K562 (cell line): ENCODE measurements around the gene DEDD. TPM values are rescaled to one million over a fixed set of nuclear protein-coding genes. Genes with fewer than 3 reads are reported as not detected.

Experiments used
- BACH1 ChIP-seq: fragments of 200-800 bp; sonication (Bioruptor generic); IDR thresholded peaks from 2 replicates; pipeline ENCODE4 v1.6.1; 2016; ENCODE audit warnings: missing genetic modification characterization, missing compliant biosample characterization
- FOXK1 ChIP-seq: sonication (generic); formaldehyde crosslinking; IDR thresholded peaks from 2 replicates; pipeline ENCODE4 v1.8.0; 2022; ENCODE audit warnings: missing genetic modification reagents, mild to moderate bottlenecking, borderline replicate concordance
- HDAC1 ChIP-seq, 2 experiments: fragments of 450-650 bp; IDR thresholded peaks; 2 replicates each; pipeline ENCODE4 v1.6.1; 2016 to 2017; ENCODE audit warnings: inconsistent platforms in 1 of 2, mild to moderate bottlenecking in 1 of 2, moderate library complexity in 1 of 2
- KDM5B ChIP-seq: fragments of 200-600 bp; sonication (generic); IDR thresholded peaks from 2 replicates; pipeline ENCODE4 v1.6.1; 2012; ENCODE audit warnings: low read depth, mild to moderate bottlenecking, moderate library complexity, low read length, control low read depth, inconsistent platforms; ENCODE audit not compliant: insufficient replicate concordance
- KHSRP ChIP-seq: fragments of 450-650 bp; IDR thresholded peaks from 2 replicates; pipeline ENCODE4 v1.6.1; 2017
- MTA3 ChIP-seq: fragments of 450-650 bp; formaldehyde crosslinking; IDR thresholded peaks from 2 replicates; pipeline ENCODE4 v1.6.1; 2017; ENCODE audit warnings: mild to moderate bottlenecking, borderline replicate concordance
- SAFB ChIP-seq: fragments of 200-400 bp; formaldehyde crosslinking; IDR thresholded peaks from 2 replicates; pipeline ENCODE4 v1.6.1; 2017; ENCODE audit warnings: low read depth, low read length, borderline replicate concordance
- SMAD4 ChIP-seq: fragments of 250-450 bp; sonication (Bioruptor Pico); conservative IDR thresholded peaks from 2 replicates; pipeline ENCODE4 v1.8.0; 2021; ENCODE audit warnings: inconsistent platforms, mild to moderate bottlenecking, moderate library complexity
- SMARCB1 ChIP-seq: IDR thresholded peaks from 2 replicates; pipeline ENCODE4 v1.6.1; 2011; ENCODE audit warnings: improper control_type of control experiment, low read depth; ENCODE audit not compliant: insufficient read length
- ZNF146 ChIP-seq: IDR thresholded peaks from one replicate; pipeline ENCODE4 v1.6.1; 2018; ENCODE audit warnings: missing compliant biosample characterization; ENCODE audit not compliant: unreplicated experiment
- ZNF197 ChIP-seq: fragments of 200-800 bp; sonication (Bioruptor generic); IDR thresholded peaks from 2 replicates; pipeline ENCODE4 v1.6.1; 2016; ENCODE audit warnings: low read depth, missing genetic modification characterization, missing compliant biosample characterization
- polyA plus RNA-seq, 8 experiments: library from polyadenylated mRNA; depleted of rRNA in 4 of 8; stranded (reverse) in 5 of 8; unstranded in 3 of 8; fragments of >200 nt; fragmentation: Nextera tagmentation in 2 of 8; fragmentation: Illumina TruSeq in 1 of 8; extraction: Ambion mirVana in 2 of 8; extraction: Trizol in 1 of 8; gene quantifications; 2 replicates each; pipeline versions ENCODE4 v1.2.1 to v1.2.3, GENCODE V29; 2011 to 2014; ENCODE audit warnings: inconsistent platforms in 1 of 8, missing spikeins in 1 of 8
- total RNA-seq, 7 experiments: library from RNA; depleted of rRNA in 6 of 7; stranded (reverse); fragments of >200 nt in 6 of 7; fragmentation: Illumina TruSeq in 2 of 7; extraction: Trizol in 2 of 7; gene quantifications; 2 replicates each; pipeline versions ENCODE4 v1.2.1 to v1.2.3, GENCODE V29; 2011 to 2021; ENCODE audit warnings: low replicate concordance in 1 of 7
- TF ChIP-seq, protein P1 (sequence below), 2 experiments: IDR thresholded peaks in 1 of 2; conservative IDR thresholded peaks in 1 of 2; 2 replicates each; pipeline ENCODE4 v1.6.1; 2016; ENCODE audit warnings: low read depth in 2 of 2, mild to moderate bottlenecking in 1 of 2, missing compliant biosample characterization in 1 of 2, missing genetic modification characterization in 1 of 2, moderate library complexity in 1 of 2
- TF ChIP-seq, protein P2 (sequence below): fragments of 450-650 bp; IDR thresholded peaks from 2 replicates; pipeline ENCODE4 v1.6.1; 2016; ENCODE audit warnings: low read depth
- TF ChIP-seq, protein P3 (sequence below): IDR thresholded peaks from 2 replicates; pipeline ENCODE4 v1.6.1; 2014; ENCODE audit warnings: antibody characterized with exemption

Gene DEDD
- total and polyA plus RNA-seq, 9 of the 15 experiments (the other 6 are each of a cell fraction or from before 2014, with no cell fraction given) = 11.6 to 41.0 (median 16.8) TPM

DNA sequence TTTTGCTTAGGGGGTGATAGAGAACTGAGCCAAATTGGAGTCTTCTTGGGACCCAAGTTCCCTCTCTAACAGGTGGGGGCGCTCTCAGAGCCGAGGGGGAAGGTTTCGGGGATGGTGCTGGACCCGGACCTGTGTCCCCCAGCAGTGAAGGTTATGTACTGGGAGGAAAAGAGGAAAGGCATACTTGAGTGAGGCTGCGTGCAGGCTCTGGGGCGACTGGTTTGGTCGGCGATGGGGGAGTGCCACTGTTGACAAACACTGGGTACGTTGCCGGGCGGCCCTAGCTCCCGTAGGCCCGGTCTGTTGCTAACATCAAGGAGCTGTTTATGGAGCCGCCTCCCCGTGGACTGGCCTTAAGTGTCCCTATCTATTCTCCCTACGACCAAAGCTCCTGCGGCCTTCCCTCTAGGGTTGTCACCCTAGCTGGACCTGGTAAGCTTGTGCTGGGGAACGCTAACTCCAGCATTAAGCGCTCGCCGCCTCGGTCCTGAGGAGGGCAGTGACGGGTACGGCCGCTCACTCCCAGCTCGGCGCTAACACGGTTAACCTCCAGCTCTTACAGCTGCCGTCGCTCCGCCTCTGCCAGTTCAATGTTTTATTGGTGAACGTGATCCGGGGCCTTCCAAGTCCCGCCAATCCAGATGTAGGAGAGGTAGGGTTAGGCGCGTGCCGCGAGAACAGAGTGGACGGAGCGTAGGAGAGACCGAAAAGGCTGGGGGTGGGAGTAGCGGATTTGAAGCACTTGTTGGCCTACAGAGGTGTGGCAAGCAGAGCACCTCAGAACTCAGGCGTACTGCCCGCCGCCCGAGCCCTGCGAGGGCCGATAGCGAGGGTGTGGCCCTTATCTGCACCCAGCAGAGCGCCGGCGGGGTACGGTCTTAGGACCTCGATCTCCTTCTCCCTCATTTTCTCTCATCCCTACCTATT, 33.5 kb upstream of the DEDD start, which contains the start of gene PPOX (continued):
- TF ChIP-seq, protein P1, sequence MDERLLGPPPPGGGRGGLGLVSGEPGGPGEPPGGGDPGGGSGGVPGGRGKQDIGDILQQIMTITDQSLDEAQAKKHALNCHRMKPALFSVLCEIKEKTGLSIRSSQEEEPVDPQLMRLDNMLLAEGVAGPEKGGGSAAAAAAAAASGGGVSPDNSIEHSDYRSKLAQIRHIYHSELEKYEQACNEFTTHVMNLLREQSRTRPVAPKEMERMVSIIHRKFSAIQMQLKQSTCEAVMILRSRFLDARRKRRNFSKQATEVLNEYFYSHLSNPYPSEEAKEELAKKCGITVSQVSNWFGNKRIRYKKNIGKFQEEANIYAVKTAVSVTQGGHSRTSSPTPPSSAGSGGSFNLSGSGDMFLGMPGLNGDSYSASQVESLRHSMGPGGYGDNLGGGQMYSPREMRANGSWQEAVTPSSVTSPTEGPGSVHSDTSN (CRISPR knock-in tag; IDR thresholded peaks at IDR 0.05; ENCODE audit: low read depth) = no peak
- TF ChIP-seq, protein P1 (tag; conservative IDR thresholded peaks at IDR 0.05; ENCODE audit: low read depth) = no peak
- TF ChIP-seq KDM5B = peak; percentile 92
- TF ChIP-seq, protein P2, sequence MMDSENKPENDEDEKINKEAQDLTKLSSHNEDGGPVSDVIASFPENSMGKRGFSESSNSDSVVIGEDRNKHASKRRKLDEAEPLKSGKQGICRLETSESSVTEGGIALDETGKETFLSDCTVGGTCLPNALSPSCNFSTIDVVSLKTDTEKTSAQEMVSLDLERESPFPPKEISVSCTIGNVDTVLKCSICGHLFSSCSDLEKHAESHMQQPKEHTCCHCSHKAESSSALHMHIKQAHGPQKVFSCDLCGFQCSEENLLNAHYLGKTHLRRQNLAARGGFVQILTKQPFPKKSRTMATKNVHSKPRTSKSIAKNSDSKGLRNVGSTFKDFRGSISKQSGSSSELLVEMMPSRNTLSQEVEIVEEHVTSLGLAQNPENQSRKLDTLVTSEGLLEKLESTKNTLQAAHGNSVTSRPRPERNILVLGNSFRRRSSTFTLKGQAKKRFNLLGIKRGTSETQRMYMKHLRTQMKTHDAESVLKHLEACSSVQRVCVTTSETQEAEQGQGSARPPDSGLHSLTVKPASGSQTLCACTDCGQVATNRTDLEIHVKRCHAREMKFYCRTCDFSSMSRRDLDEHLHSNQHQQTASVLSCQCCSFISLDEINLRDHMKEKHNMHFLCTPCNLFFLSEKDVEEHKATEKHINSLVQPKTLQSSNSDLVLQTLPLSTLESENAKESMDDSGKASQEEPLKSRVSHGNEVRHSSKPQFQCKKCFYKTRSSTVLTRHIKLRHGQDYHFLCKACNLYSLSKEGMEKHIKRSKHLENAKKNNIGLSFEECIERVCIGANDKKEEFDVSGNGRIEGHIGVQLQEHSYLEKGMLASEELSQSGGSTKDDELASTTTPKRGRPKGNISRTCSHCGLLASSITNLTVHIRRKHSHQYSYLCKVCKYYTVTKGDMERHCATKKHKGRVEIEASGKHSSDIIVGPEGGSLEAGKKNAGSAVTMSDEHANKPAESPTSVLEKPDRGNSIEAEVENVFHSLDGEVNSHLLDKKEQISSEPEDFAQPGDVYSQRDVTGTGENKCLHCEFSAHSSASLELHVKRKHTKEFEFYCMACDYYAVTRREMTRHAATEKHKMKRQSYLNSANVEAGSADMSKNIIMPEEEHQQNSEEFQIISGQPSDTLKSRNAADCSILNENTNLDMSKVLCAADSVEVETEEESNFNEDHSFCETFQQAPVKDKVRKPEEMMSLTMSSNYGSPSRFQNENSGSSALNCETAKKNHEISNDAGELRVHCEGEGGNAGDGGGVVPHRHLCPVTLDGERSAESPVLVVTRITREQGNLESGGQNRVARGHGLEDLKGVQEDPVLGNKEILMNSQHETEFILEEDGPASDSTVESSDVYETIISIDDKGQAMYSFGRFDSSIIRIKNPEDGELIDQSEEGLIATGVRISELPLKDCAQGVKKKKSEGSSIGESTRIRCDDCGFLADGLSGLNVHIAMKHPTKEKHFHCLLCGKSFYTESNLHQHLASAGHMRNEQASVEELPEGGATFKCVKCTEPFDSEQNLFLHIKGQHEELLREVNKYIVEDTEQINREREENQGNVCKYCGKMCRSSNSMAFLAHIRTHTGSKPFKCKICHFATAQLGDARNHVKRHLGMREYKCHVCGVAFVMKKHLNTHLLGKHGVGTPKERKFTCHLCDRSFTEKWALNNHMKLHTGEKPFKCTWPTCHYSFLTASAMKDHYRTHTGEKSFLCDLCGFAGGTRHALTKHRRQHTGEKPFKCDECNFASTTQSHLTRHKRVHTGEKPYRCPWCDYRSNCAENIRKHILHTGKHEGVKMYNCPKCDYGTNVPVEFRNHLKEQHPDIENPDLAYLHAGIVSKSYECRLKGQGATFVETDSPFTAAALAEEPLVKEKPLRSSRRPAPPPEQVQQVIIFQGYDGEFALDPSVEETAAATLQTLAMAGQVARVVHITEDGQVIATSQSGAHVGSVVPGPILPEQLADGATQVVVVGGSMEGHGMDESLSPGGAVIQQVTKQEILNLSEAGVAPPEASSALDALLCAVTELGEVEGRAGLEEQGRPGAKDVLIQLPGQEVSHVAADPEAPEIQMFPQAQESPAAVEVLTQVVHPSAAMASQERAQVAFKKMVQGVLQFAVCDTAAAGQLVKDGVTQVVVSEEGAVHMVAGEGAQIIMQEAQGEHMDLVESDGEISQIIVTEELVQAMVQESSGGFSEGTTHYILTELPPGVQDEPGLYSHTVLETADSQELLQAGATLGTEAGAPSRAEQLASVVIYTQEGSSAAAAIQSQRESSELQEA = peak; percentile 94
- TF ChIP-seq, protein P3, sequence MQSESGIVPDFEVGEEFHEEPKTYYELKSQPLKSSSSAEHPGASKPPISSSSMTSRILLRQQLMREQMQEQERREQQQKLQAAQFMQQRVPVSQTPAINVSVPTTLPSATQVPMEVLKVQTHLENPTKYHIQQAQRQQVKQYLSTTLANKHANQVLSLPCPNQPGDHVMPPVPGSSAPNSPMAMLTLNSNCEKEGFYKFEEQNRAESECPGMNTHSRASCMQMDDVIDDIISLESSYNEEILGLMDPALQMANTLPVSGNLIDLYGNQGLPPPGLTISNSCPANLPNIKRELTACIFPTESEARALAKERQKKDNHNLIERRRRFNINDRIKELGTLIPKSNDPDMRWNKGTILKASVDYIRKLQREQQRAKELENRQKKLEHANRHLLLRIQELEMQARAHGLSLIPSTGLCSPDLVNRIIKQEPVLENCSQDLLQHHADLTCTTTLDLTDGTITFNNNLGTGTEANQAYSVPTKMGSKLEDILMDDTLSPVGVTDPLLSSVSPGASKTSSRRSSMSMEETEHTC = peak; percentile 88
- TF ChIP-seq SMARCB1 = peak; percentile 90
- TF ChIP-seq FOXK1 (CRISPR knock-in tag) = no peak
- peak; percentile 81 for TF ChIP-seq ZNF197
- TF ChIP-seq HDAC1 (IDR thresholded peaks at IDR 0.05) = peak in 1 of 2 experiments; percentile 62; a peak in 2 of 4 replicates
- 0 out of 2 replicates have a peak, but pooled peaks have one; percentile 55 for TF ChIP-seq KHSRP
- TF ChIP-seq ZNF146 (CRISPR knock-in tag) = no peak
- TF ChIP-seq SMAD4 (CRISPR knock-in tag) = peak; percentile 96
- no peak for TF ChIP-seq SAFB
- no peak for TF ChIP-seq BACH1
- TF ChIP-seq MTA3 = peak; percentile 96
